ENCODE results near the gene SSBP3. TPM values are rescaled to one million over a fixed set of nuclear protein-coding genes. Genes with fewer than 3 reads are reported as not detected.

SSBP3 gene
- total RNA-seq, 1 donor from 2014 or later: 51.0 TPM

DNA sequence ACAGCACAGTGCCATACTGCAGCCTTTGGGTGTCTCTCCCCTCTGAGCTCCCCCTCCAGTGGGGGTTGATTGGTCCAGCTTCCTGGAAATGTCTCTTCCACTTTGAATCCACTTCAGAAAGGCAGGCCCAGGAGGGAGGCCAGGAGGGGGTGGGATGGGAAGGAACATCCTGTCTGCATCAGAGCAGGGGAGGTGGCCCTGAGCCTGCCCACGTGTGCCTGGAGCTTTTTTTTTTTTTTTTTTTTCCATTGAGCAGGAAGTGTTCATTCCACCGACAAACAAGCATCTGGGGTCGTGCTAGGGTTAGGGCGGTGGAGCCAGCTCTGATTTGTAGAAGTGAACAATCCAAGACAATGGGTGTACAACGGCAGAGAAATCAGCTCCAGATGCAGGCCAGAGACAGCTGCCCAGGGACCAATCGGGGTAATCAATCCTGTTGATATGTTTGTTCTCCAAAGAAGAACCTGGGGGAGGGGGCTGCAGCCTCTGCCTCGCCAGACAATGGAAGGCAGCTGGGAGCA lies 93.3 kb downstream of the SSBP3 start:
- Histone ChIP-seq H3K4me1 (peaks cover 3 to 34% of the 10 kb centered on the region in 2 donors), H3K4me3 (no peak overlapping the region), H3K9me3 (no peaks in the 10 kb centered on the region), H3K27me3 (no peaks in the 10 kb centered on the region), H3K36me3 (no peaks in the 10 kb centered on the region), H3K27ac (peak overlapping the region; percentile 22 to 32)
- DNase-seq (ENCODE audit: low spot score in 2 of 2): peak in 1 of 2 donors; percentile 73
- intact Hi-C loops (cut with DNase I): loop anchor here (2.0 kb wide), 1 partner anchor 14 kb away; no protein-coding TSS in a partner anchor
- TF ChIP-seq, protein P1, sequence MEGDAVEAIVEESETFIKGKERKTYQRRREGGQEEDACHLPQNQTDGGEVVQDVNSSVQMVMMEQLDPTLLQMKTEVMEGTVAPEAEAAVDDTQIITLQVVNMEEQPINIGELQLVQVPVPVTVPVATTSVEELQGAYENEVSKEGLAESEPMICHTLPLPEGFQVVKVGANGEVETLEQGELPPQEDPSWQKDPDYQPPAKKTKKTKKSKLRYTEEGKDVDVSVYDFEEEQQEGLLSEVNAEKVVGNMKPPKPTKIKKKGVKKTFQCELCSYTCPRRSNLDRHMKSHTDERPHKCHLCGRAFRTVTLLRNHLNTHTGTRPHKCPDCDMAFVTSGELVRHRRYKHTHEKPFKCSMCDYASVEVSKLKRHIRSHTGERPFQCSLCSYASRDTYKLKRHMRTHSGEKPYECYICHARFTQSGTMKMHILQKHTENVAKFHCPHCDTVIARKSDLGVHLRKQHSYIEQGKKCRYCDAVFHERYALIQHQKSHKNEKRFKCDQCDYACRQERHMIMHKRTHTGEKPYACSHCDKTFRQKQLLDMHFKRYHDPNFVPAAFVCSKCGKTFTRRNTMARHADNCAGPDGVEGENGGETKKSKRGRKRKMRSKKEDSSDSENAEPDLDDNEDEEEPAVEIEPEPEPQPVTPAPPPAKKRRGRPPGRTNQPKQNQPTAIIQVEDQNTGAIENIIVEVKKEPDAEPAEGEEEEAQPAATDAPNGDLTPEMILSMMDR (IDR thresholded peaks at IDR 0.05): no peak

DNA sequence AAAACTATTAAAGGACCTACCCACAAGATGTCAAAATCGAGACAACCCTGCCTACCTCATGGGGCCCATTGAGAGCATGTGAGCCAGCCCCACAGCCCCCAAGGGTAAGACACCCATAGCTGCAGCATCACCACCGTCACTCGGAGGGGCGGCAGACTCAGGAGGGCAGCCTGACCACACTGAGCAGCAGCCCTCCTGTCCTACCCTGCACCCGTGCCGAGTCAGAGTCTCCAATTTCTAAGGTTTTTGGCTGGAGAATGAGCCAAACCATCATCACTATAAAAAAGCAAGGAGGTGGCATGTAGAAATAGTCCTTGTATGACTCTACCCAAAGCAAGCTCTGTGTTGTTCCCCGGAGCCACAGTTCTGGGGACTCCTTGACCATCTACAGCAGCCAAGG lies 94.7 kb downstream of the SSBP3 start:
- Histone ChIP-seq H3K27ac (peak overlapping the region in 1 of 2 donors; percentile 38), H3K4me3 (no peak overlapping the region), H3K9me3 (no peaks in the 10 kb centered on the region), H3K4me1 (peaks cover 3 to 34% of the 10 kb centered on the region in 2 donors), H3K27me3 (no peaks in the 10 kb centered on the region), H3K36me3 (no peaks in the 10 kb centered on the region)
- no peak for DNase-seq (ENCODE audit: low spot score in 2 of 2)
- intact Hi-C loops (cut with DNase I): loop anchor here (2.0 kb wide), 1 partner anchor 21 kb away; no protein-coding TSS in a partner anchor
- TF ChIP-seq, protein P1 (IDR thresholded peaks at IDR 0.05): no peak

DNA sequence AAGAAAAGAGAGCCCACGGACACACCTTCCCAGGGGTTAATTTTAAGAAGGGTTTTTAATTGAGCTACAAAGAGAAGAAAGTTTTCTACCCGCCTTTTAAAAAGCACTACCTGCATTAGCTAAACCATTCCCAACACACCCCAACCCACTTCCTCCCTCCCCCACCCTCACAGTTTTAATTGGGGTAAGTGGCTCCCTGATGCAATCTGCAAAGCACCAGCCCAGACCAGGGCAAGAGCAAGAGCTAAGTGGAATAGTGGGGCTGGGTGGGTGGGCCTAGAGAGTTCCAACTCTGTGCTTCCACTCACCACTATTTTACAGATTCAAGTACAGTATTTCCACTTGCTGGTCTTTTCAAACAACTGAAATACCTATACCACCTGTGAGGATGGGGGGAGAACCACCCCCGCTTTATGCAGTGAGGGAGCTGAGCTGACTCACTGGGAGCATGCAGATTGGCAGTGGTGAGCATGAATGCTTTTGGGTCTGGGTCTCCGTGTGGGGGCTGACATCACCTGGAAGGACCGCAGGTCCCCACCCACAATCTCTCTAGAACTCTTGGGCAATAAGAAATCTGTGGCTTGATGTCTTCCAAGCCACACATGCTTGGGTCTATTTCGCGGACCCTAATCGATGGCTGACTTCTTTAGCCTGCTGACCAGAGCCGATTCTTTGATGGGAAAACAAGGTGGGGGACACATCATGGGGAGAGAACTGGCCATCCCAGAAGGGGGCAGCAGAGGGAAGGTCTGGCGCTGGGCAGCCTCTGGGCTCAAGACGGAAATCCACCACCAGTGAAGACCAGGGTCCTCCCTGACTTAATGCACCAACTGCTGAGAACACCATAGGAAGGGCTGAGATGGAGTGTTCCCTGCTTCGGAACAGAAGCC lies 95.5 kb downstream of the SSBP3 start:
- Histone ChIP-seq H3K27ac (peak overlapping the region; percentile 43 to 60), H3K4me3 (no peak overlapping the region), H3K27me3 (no peaks in the 10 kb centered on the region), H3K9me3 (no peaks in the 10 kb centered on the region), H3K4me1 (peaks cover 3 to 34% of the 10 kb centered on the region in 2 donors), H3K36me3 (no peaks in the 10 kb centered on the region)
- DNase-seq (ENCODE audit: low spot score in 2 of 2): no peak
- intact Hi-C loops (cut with DNase I): loop anchor here (2.0 kb wide), 1 partner anchor 20 kb away; no protein-coding TSS in a partner anchor
- TF ChIP-seq, protein P1 (IDR thresholded peaks at IDR 0.05): peak in 2 of 3 experiments; percentile 13 to 28

DNA sequence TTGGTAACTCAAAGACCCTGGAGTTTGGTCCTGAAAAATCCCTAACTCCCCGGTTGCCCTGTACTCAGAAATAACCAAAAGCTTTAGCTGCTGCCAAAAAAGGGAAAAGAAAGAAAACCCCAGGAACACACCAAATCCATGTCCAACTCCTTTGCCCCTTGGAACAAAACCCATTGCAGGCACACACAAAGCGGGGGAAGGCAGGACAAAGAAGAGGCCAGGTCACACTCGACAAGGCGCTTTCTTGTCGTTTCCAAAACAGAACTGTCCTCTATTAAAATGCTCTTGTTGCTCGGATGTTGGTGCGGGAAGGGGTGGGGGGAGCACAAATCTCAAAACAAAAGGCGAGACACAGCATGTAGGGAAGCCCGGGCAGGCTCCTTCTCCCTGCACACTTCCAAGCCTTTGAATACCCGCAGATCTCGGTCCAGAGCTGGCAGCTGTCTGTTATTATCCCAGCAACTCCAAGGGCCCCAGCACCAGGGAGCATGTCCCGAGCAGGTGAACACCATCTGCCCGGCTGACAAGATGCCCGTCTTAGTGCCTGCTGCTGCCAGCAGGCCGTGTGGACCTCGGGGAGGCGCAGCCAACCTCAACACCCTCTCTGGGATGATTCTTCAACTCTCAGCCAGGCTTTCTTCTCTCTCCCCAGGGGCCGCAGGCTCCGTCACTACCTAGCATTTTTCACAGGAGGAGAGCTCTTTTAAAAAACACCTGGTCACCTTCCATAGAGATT lies 96.4 kb downstream of the SSBP3 start:
- H3K27ac ChIP-seq: peak overlapping the region; percentile 43 to 60
- no peaks in the 10 kb centered on the region for H3K27me3 ChIP-seq
- H3K4me1 ChIP-seq: peaks cover 3 to 31% of the 10 kb centered on the region in 2 donors
- H3K9me3 ChIP-seq: no peaks in the 10 kb centered on the region
- TF ChIP-seq, protein P1 (IDR thresholded peaks at IDR 0.05): no peak
- H3K4me3 ChIP-seq: peak overlapping the region in 1 of 2 donors; percentile 38
- no peaks in the 10 kb centered on the region for H3K36me3 ChIP-seq
- intact Hi-C loops (cut with DNase I): loop anchor here (2.0 kb wide), 1 partner anchor 19 kb away; no protein-coding TSS in a partner anchor
- DNase-seq (ENCODE audit: low spot score in 2 of 2): no peak

DNA sequence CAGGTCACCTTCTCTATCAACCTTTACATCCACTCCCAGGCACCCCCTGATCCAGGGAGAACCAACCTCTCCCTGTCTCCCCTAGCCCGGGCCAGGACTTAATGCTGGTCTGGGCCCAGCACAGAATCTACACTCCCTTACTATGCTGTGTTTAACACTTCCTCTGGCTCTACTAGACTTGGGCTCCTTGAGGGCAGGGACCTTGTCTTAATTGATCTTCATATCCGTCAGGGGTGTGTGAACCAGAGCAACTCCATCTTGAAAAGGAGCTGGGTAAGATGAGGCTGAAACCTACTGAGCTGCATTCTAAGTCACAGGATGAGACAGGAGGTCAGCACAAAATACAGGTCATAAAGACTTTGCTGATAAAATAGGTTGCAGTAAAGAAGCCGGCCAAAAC lies 98.9 kb downstream of the SSBP3 start:
- intact Hi-C loops (cut with DNase I): no loop called here
- TF ChIP-seq, protein P1 (IDR thresholded peaks at IDR 0.05): no peak
- H3K4me1 ChIP-seq: peaks cover 3 to 25% of the 10 kb centered on the region in 2 donors

More for the DNA sequence above, 98.9 kb downstream of the SSBP3 start:
- no peak overlapping the region for H3K4me3 ChIP-seq
- no peaks in the 10 kb centered on the region for H3K36me3 ChIP-seq
- DNase-seq (ENCODE audit: low spot score in 2 of 2): no peak
- H3K27me3 ChIP-seq: no peaks in the 10 kb centered on the region
- no peaks in the 10 kb centered on the region for H3K9me3 ChIP-seq
- no peak overlapping the region for H3K27ac ChIP-seq
